ENCODE measurements around the gene WEE2. TPM values are rescaled to one million over a fixed set of nuclear protein-coding genes. Genes with fewer than 3 reads are reported as not detected.
"Not testable (repeated sequence)": the region's sequence is repeated elsewhere in the genome, so short reads cannot be mapped to it uniquely, and the experiment has no call there.

WEE2 gene
- total and polyA plus RNA-seq, 4 donors: not detected

GRCh38 chr7:141739250-141739649, 31.1 kb downstream of the WEE2 start:
- Histone ChIP-seq H3K4me3 (no peak overlapping the region), H3K4me1 (ENCODE audit: control insufficient read depth in 5 of 5, insufficient read depth in 5 of 5, low read length in 5 of 5) (peaks cover 0 to 14% (median 11%) of the 10 kb centered on the region in 5 donors), H3K27me3 (ENCODE audit: control insufficient read depth in 3 of 3, insufficient read depth in 3 of 3, low read length in 2 of 3) (no peaks in the 10 kb centered on the region), H3K9ac (ENCODE audit: insufficient read depth in 1 of 2, low read length in 2 of 2) (no peak overlapping the region), H3K36me3 (ENCODE audit: control insufficient read depth in 4 of 4, insufficient read depth in 4 of 4, low read length in 4 of 4) (peaks cover 7 to 33% (median 14%) of the 10 kb centered on the region in 4 donors), H3K9me3 (ENCODE audit: control insufficient read depth in 4 of 4, insufficient read depth in 3 of 4, low read length in 3 of 4) (no peaks in the 10 kb centered on the region), H3K27ac (ENCODE audit: low read depth in 1 of 2, low read length in 1 of 2) (no peak overlapping the region)
- ATAC-seq (ENCODE audit: insufficient read depth, low FRiP score) (no peak), DNase-seq (no peak)
- no peak for TF ChIP-seq CTCF (IDR thresholded peaks at IDR 0.05; ENCODE audit: control extremely low read depth, extremely low read depth)
- 70 to 73% methylated on average over 3 of the region's 3 CpGs for WGBS, 2 donors

DNA sequence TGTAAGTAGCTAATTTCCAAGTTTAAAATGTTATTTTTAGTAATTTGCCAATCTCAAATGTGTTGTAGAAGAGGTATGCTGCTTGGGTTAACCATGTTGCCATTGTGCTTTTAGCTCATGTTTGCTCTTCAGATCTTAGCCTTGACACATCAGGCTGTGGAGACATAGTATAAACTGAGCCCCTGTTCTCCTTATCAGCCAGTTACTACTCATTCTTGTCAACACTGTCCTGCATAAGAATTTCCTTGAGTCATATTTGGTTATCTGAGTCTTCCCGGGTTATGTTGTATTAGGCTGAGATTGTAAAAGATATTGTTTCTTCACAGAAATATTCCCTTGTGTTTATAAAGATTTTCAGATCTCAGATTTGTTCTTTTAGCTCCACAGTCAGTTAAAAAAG, 34.1 kb downstream of the WEE2 start:
- Histone ChIP-seq H3K27me3 (ENCODE audit: control insufficient read depth in 3 of 3, insufficient read depth in 3 of 3, low read length in 2 of 3) (no peaks in the 10 kb centered on the region), H3K27ac (ENCODE audit: low read depth in 1 of 2, low read length in 1 of 2) (no peak overlapping the region), H3K9me3 (ENCODE audit: control insufficient read depth in 4 of 4, insufficient read depth in 3 of 4, low read length in 3 of 4) (no peaks in the 10 kb centered on the region), H3K36me3 (ENCODE audit: control insufficient read depth in 4 of 4, insufficient read depth in 4 of 4, low read length in 4 of 4) (peaks cover 11 to 48% (median 19%) of the 10 kb centered on the region in 4 donors), H3K9ac (ENCODE audit: insufficient read depth in 1 of 2, low read length in 2 of 2) (no peak overlapping the region), H3K4me3 (no peak overlapping the region), H3K4me1 (ENCODE audit: control insufficient read depth in 5 of 5, insufficient read depth in 5 of 5, low read length in 5 of 5) (peaks cover 0 to 12% (median 8%) of the 10 kb centered on the region in 5 donors)
- TF ChIP-seq CTCF (IDR thresholded peaks at IDR 0.05; ENCODE audit: control extremely low read depth, extremely low read depth): no peak
- WGBS, 2 donors: 95 to 96% methylated on average over 1 of the region's 1 CpG
- ATAC-seq (ENCODE audit: insufficient read depth, low FRiP score) (no peak), DNase-seq (no peak)

DNA sequence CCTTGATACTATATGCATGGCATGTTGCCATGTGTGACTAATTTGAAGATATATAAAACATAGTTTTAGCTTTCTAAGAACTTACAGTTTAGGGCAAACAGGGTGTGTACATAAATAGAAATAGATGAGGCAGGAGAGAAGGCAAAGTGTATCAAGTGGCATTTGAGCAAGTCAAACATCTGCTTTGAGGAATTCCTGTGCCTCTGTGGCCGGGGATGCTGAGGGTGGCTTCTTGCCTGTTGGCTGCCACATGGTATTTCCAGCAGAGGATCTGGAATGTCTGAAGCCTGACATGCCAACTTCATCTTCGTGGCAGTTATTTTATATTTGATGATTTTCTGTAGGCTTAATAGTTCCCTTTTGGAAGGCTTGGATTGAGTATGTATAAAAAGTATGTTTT, 36.0 kb downstream of the WEE2 start:
- TF ChIP-seq CTCF (IDR thresholded peaks at IDR 0.05; ENCODE audit: control extremely low read depth, extremely low read depth): no peak
- H3K36me3 ChIP-seq (ENCODE audit: control insufficient read depth in 4 of 4, insufficient read depth in 4 of 4, low read length in 4 of 4): peaks cover 17 to 52% (median 22%) of the 10 kb centered on the region in 4 donors
- H3K9ac ChIP-seq (ENCODE audit: insufficient read depth in 1 of 2, low read length in 2 of 2): no peak overlapping the region
- ATAC-seq (ENCODE audit: insufficient read depth, low FRiP score) (no peak), DNase-seq (no peak)
- H3K27me3 ChIP-seq (ENCODE audit: control insufficient read depth in 3 of 3, insufficient read depth in 3 of 3, low read length in 2 of 3): no peaks in the 10 kb centered on the region
- H3K9me3 ChIP-seq (ENCODE audit: control insufficient read depth in 4 of 4, insufficient read depth in 3 of 4, low read length in 3 of 4): no peaks in the 10 kb centered on the region
- H3K4me3 ChIP-seq: no peak overlapping the region
- H3K27ac ChIP-seq (ENCODE audit: low read depth in 1 of 2, low read length in 1 of 2): no peak overlapping the region
- H3K4me1 ChIP-seq (ENCODE audit: control insufficient read depth in 5 of 5, insufficient read depth in 5 of 5, low read length in 5 of 5): peaks cover 0 to 5% (median 4%) of the 10 kb centered on the region in 5 donors
- WGBS, 2 donors: 84 to 90% methylated on average over 2 of the region's 2 CpGs

- Histone ChIP-seq H3K4me3 (no peak overlapping the region), H3K27me3 (ENCODE audit: control insufficient read depth in 3 of 3, insufficient read depth in 3 of 3, low read length in 2 of 3) (no peaks in the 10 kb centered on the region), H3K9ac (ENCODE audit: insufficient read depth in 1 of 2, low read length in 2 of 2) (no peak overlapping the region), H3K9me3 (ENCODE audit: control insufficient read depth in 4 of 4, insufficient read depth in 3 of 4, low read length in 3 of 4) (peaks cover 0 to 11% (median 5%) of the 10 kb centered on the region in 4 donors), H3K27ac (ENCODE audit: low read depth in 1 of 2, low read length in 1 of 2) (no peak overlapping the region), H3K4me1 (ENCODE audit: control insufficient read depth in 5 of 5, insufficient read depth in 5 of 5, low read length in 5 of 5) (no peaks in the 10 kb centered on the region), H3K36me3 (ENCODE audit: control insufficient read depth in 4 of 4, insufficient read depth in 4 of 4, low read length in 4 of 4) (peaks cover 30 to 60% (median 51%) of the 10 kb centered on the region in 4 donors)
- WGBS, 2 donors: 95 to 98% methylated on average over 2 of the region's 2 CpGs
- ATAC-seq (ENCODE audit: insufficient read depth, low FRiP score) (no peak), DNase-seq (no peak)
- TF ChIP-seq CTCF (IDR thresholded peaks at IDR 0.05; ENCODE audit: control extremely low read depth, extremely low read depth): no peak
Observed at GRCh38 chr7:141748396-141748795, 40.2 kb downstream of the WEE2 start.

DNA sequence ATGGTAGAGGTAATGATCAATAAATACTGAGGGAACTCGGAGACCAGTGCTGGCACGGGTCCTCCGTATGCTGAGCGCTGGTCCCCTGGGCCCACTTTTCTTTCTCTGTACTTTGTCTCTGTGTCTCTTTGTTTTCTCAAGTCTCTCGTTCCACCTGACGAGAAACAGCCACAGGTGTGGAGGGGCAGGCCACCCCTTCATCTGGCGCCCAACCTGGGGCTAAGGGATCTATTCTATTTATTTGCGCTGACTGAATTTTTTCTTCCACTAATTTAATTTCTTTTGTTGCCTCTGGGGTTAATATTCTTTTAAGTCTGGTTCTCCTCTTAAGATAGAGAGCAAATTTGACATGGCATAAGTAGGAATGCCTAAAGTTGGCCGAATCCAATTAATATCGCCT, 43.8 kb downstream of the WEE2 start:
- H3K27ac ChIP-seq (ENCODE audit: low read depth in 1 of 2, low read length in 1 of 2); H3K9ac ChIP-seq (ENCODE audit: insufficient read depth in 1 of 2, low read length in 2 of 2); H3K27me3 ChIP-seq (ENCODE audit: control insufficient read depth in 3 of 3, insufficient read depth in 3 of 3, low read length in 2 of 3); H3K4me1 ChIP-seq (ENCODE audit: control insufficient read depth in 5 of 5, insufficient read depth in 5 of 5, low read length in 5 of 5); DNase-seq; H3K4me3 ChIP-seq; ATAC-seq (ENCODE audit: insufficient read depth, low FRiP score): not testable (repeated sequence)
- Histone ChIP-seq H3K36me3 (ENCODE audit: control insufficient read depth in 4 of 4, insufficient read depth in 4 of 4, low read length in 4 of 4) (peaks cover 21 to 63% (median 40%) of the 10 kb centered on the region in 4 donors), H3K9me3 (ENCODE audit: control insufficient read depth in 4 of 4, insufficient read depth in 3 of 4, low read length in 3 of 4) (peaks cover 0 to 11% (median 5%) of the 10 kb centered on the region in 4 donors)
- WGBS, 2 donors: 98% methylated on average over 10 of the region's 10 CpGs
